Muscle layer of duodenum (tissue), 2 donors: ENCODE measurements around the gene U2AF1.
"Not testable (repeated sequence)": the region's sequence is repeated elsewhere in the genome, so short reads cannot be mapped to it uniquely, and the experiment has no call there.

Experiments
- H3K27ac ChIP-seq: one replicate; pipeline ENCODE4 v1.7.0; 2013; ENCODE audit warnings: mild to moderate bottlenecking, low read length
- H3K27me3 ChIP-seq: one replicate; pipeline ENCODE4 v1.7.0; 2013; ENCODE audit warnings: low read depth, mild to moderate bottlenecking, control low read depth, low read length
- H3K36me3 ChIP-seq, 2 donors: one replicate each; pipeline ENCODE4 v1.7.0; 2013; ENCODE audit warnings: low read length in 2 of 2, control low read depth in 1 of 2, mild to moderate bottlenecking in 1 of 2; ENCODE audit not compliant: insufficient read depth in 2 of 2, control insufficient read depth in 1 of 2
- H3K4me1 ChIP-seq, 2 donors: one replicate each; pipeline ENCODE4 v1.7.0; 2013; ENCODE audit warnings: low read length in 2 of 2, mild to moderate bottlenecking in 2 of 2, control low read depth in 1 of 2, moderate library complexity in 1 of 2; ENCODE audit not compliant: insufficient read depth in 2 of 2, control insufficient read depth in 1 of 2
- H3K4me3 ChIP-seq, 2 donors: one replicate each; pipeline ENCODE4 v1.7.0; 2013; ENCODE audit warnings: low read length in 2 of 2, low read depth in 1 of 2, mild to moderate bottlenecking in 1 of 2
- H3K9me3 ChIP-seq, 2 donors: one replicate each; pipeline ENCODE4 v1.7.0; 2013; ENCODE audit warnings: low read length in 2 of 2, control low read depth in 1 of 2, mild to moderate bottlenecking in 1 of 2; ENCODE audit not compliant: control insufficient read depth in 1 of 2
- donor health status: healthy.

The U2AF1 gene

GRCh38 chr21:43045876-43046821, 61.2 kb downstream of the U2AF1 start:
- not testable (repeated sequence) for H3K27me3 ChIP-seq, H3K36me3 ChIP-seq, H3K4me1 ChIP-seq, H3K4me3 ChIP-seq, H3K27ac ChIP-seq, H3K9me3 ChIP-seq

- not testable (repeated sequence) for H3K9me3 ChIP-seq, H3K36me3 ChIP-seq, H3K27ac ChIP-seq, H3K4me1 ChIP-seq, H3K4me3 ChIP-seq, H3K27me3 ChIP-seq
Observed at GRCh38 chr21:43045165-43045875, 62.0 kb downstream of the U2AF1 start.

- H3K27me3 ChIP-seq, H3K36me3 ChIP-seq: not testable (repeated sequence)
Observed at GRCh38 chr21:43044547-43044946, 62.8 kb downstream of the U2AF1 start.

GRCh38 chr21:43043291-43043690, 64.1 kb downstream of the U2AF1 start:
- not testable (repeated sequence) for H3K27me3 ChIP-seq, H3K4me3 ChIP-seq, H3K9me3 ChIP-seq, H3K4me1 ChIP-seq, H3K27ac ChIP-seq, H3K36me3 ChIP-seq

More at GRCh38 chr21:43044547-43044946, 62.8 kb downstream of the U2AF1 start:
- H3K9me3 ChIP-seq, H3K4me3 ChIP-seq, H3K27ac ChIP-seq, H3K4me1 ChIP-seq: not testable (repeated sequence)
